ENCODE data around the gene PPP1R12A.
"Not testable (repeated sequence)": the region's sequence is repeated elsewhere in the genome, so short reads cannot be mapped to it uniquely, and the experiment has no call there.

Gene PPP1R12A

DNA sequence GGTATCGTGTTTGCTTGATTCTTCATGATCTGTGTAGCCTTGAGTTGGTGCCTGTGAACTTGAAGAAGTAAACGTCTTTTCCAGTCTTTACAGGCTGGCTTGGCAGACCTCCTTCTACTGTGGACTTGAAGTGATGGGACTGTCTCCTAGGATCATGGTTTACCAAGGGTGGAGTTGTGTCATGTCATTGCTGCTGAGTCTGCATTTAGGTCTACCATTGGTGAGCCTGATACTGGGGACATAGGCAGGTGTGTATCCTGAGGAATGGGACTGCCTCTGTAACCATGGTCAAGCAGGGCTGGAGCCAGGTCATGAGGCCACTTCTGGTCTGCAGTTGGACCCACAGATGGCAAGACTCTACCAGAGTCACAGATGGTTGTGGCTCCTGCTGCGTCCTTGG lies 20.7 kb upstream of the PPP1R12A start:
- peaks cover 9% of the 10 kb centered on the region for H3K9me3 Mint-ChIP-seq
- H3K36me3 Mint-ChIP-seq (ENCODE audit: insufficient read depth) = no peaks in the 10 kb centered on the region
- no peaks in the 10 kb centered on the region for H3K4me1 Mint-ChIP-seq
- H3K27me3 Mint-ChIP-seq = peaks cover 44% of the 10 kb centered on the region
- DNase-seq (ENCODE audit: low spot score in 2 of 2) = no peak
- H3K27ac Mint-ChIP-seq (ENCODE audit: low read depth) = no peak overlapping the region
- ATAC-seq (replicated peaks; ENCODE audit: extremely low read depth, poor library complexity, severe bottlenecking) = no peak
- H3K4me3 Mint-ChIP-seq = no peak overlapping the region

DNA sequence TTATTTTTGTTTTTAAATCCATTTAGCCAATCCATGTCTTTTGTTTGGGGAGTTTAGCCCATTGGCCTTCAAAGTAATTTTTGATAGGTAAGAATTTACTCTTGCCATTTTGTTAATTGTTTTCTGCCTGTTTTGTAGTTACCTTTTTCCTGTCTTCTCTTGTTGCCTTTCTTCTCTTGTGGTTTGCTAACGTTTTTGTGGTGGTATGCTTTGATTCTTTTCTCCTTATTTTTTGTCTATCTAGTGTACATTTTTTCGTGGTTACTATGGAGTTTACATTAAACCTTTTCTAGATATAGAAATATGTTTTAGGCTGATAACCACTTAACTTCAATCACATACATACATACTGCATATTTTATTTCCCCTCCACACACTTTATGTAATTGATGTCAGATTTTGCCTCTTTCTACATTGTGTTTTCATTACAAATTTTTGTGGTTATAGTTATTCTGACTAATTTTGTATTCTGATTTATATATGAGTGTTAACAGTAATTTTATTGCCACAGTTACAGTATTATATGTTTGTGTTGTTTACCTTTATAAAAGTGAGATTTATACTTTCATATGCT lies 19.2 kb upstream of the PPP1R12A start:
- H3K27ac Mint-ChIP-seq (ENCODE audit: low read depth) = no peak overlapping the region
- no peak for ATAC-seq (replicated peaks; ENCODE audit: extremely low read depth, poor library complexity, severe bottlenecking)
- peaks cover 9% of the 10 kb centered on the region for H3K9me3 Mint-ChIP-seq

DNA sequence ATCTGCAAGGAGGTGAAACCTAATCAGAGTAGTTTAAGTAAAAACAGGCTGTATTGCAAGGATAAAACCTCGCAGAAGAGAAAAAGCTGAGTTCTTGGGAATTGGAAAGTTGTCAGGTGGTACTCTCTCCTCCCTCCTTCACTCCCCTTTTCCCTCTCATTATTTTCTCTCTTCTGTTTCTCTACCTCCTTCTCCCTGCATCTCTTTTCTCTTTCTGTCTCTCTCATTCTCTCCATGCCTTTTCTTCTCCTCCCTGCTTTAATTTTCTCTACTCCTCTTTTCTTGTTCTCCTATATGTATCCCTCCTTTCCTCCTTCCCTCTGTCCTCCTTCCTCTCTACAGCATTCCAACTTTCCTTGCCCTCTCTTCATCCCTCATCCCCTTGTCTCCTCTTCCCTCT lies 14.2 kb upstream of the PPP1R12A start:
- no peak for ATAC-seq (replicated peaks; ENCODE audit: extremely low read depth, poor library complexity, severe bottlenecking)

More for the DNA sequence above, 19.2 kb upstream of the PPP1R12A start:
- no peak for DNase-seq (ENCODE audit: low spot score in 2 of 2)
- Mint-ChIP-seq H3K27me3 (peaks cover 33% of the 10 kb centered on the region), H3K4me3 (no peak overlapping the region), H3K4me1 (no peaks in the 10 kb centered on the region), H3K36me3 (ENCODE audit: insufficient read depth) (no peaks in the 10 kb centered on the region)

DNA sequence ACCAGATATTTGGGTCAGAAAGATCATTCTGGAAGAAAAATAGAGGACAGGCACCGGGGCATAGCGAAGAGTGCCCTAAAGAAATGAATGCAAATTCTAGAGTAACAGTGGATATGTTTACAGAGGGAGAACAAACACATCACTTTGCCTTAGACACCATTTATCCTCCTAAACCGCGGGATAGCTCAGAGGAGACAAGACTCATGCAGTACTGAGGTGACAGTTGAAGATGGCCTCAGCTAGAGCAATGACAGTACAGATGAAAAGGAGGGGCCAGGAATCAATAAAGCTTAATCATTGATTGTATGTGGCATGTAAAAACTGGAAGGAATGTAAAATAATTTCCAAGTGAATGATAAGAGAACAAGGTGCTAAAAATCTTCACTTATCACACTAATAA lies 10.5 kb upstream of the PPP1R12A start:
- H3K27ac Mint-ChIP-seq (ENCODE audit: low read depth) = no peak overlapping the region
- DNase-seq (ENCODE audit: low spot score in 2 of 2) (no peak), ATAC-seq (replicated peaks; ENCODE audit: extremely low read depth, poor library complexity, severe bottlenecking) (no peak)
- no peaks in the 10 kb centered on the region for H3K36me3 Mint-ChIP-seq (ENCODE audit: insufficient read depth)
- no peak overlapping the region for H3K4me3 Mint-ChIP-seq
- H3K9me3 Mint-ChIP-seq = no peaks in the 10 kb centered on the region
- H3K4me1 Mint-ChIP-seq = no peaks in the 10 kb centered on the region
- peaks cover 7% of the 10 kb centered on the region for H3K27me3 Mint-ChIP-seq

More for the DNA sequence above, 14.2 kb upstream of the PPP1R12A start:
- Mint-ChIP-seq H3K27me3 (peaks cover 20% of the 10 kb centered on the region), H3K4me1 (no peaks in the 10 kb centered on the region), H3K27ac (ENCODE audit: low read depth) (no peak overlapping the region), H3K36me3 (ENCODE audit: insufficient read depth) (no peaks in the 10 kb centered on the region), H3K4me3 (no peak overlapping the region), H3K9me3 (no peaks in the 10 kb centered on the region)
- DNase-seq (ENCODE audit: low spot score in 2 of 2) = no peak

DNA sequence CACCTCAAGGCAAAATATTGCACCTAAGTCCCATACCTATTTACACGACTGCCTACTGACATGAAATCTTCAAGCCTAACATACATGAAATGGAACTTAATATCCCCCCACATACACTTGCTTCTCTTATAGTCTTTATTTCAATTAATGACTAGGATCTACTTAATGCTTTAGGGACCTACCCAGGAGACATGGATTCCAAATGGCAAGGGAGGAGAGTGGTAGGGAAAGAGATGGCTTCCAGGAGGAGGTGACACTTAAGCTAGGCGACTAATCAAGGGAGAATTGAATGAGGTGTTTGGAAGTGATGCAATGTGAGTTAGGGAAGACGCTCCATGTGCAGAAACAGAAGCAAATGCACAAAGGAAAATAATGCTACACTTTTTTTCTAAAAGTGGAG lies 9.7 kb upstream of the PPP1R12A start:
- no peaks in the 10 kb centered on the region for H3K4me1 Mint-ChIP-seq
- H3K9me3 Mint-ChIP-seq = no peaks in the 10 kb centered on the region
- no peak for ATAC-seq (replicated peaks; ENCODE audit: extremely low read depth, poor library complexity, severe bottlenecking)
- H3K27me3 Mint-ChIP-seq = peaks cover 7% of the 10 kb centered on the region
- no peak for DNase-seq (ENCODE audit: low spot score in 2 of 2)
- H3K4me3 Mint-ChIP-seq = no peak overlapping the region
- no peaks in the 10 kb centered on the region for H3K36me3 Mint-ChIP-seq (ENCODE audit: insufficient read depth)
- H3K27ac Mint-ChIP-seq (ENCODE audit: low read depth) = no peak overlapping the region

DNA sequence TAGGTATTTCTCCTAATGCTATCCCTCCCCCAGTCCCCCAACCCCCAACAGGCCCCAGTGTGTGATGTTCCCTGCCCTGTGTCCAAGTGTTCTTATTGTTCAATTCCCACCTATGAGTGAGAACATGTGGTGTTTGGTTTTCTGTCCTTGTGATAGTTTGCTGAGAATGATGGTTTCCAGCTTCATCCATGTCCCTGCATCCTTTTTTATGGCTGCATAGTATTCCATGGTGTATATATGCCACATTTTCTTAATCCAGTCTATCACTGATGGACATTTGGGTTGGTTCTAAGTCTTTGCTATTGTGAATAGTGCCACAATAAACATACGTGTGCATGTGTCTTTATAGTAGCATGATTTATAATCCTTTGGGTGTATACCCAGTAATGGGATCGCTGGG lies 7.9 kb upstream of the PPP1R12A start:
- not testable (repeated sequence) for H3K36me3 Mint-ChIP-seq (ENCODE audit: insufficient read depth); ATAC-seq (replicated peaks; ENCODE audit: extremely low read depth, poor library complexity, severe bottlenecking); DNase-seq (ENCODE audit: low spot score in 2 of 2)

DNA sequence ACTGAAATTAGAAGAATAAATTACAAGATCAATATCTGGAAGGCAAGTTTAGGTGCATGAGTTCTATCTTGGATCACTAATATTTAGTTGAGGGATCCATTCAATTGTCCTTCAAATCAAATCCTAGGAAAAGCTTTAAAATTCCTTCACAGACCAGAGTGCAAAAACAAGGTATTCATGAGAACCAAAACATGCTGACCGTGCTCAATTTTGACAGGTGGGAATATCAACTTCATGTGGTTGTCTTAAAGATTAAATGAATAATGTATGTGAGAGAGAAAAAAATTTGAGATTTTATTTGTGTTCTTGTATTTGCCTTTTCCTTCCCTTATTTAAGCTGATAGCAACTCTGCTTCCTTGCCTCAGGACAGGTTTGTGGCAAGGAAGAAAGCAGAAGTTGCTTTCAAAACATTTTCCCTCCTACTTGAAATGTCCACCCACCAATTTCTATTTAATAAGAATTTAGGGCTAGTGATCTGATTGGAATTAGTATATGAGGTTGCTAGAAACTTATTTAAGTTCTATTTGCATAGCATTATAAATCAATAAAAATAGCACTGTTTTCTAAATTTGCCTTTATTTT lies 4.9 kb upstream of the PPP1R12A start:
- Mint-ChIP-seq H3K27me3 (no peaks in the 10 kb centered on the region), H3K4me1 (peaks cover 15% of the 10 kb centered on the region), H3K27ac (ENCODE audit: low read depth) (no peak overlapping the region), H3K36me3 (ENCODE audit: insufficient read depth) (peaks cover 10% of the 10 kb centered on the region), H3K4me3 (no peak overlapping the region), H3K9me3 (no peaks in the 10 kb centered on the region)
- ATAC-seq (replicated peaks; ENCODE audit: extremely low read depth, poor library complexity, severe bottlenecking) (no peak), DNase-seq (ENCODE audit: low spot score in 2 of 2) (no peak)

More for the DNA sequence above, 7.9 kb upstream of the PPP1R12A start:
- not testable (repeated sequence) for H3K27ac Mint-ChIP-seq (ENCODE audit: low read depth); H3K9me3 Mint-ChIP-seq; H3K4me3 Mint-ChIP-seq; H3K27me3 Mint-ChIP-seq; H3K4me1 Mint-ChIP-seq

DNA sequence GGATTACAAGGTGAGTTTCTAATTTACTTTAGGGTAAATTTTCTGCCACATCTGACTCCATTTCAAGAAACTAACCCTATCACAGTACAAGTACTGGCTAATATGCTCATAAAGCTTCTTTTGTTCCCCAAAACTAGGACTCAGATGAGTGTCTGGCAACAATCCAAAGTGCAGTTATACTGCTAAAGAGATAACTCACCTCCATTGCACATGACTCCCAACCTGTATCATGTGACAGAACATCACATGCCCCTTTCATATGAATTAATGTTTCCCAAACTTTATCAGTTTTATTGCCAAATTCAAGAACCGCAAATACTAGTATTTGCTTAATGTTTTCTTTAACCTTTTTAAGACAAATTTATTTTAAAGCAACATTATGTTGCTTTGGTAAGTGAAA lies 3.9 kb upstream of the PPP1R12A start:
- Mint-ChIP-seq H3K36me3 (ENCODE audit: insufficient read depth) (peaks cover 20% of the 10 kb centered on the region), H3K27ac (ENCODE audit: low read depth) (no peak overlapping the region), H3K4me3 (no peak overlapping the region), H3K27me3 (no peaks in the 10 kb centered on the region), H3K4me1 (peaks cover 19% of the 10 kb centered on the region), H3K9me3 (no peaks in the 10 kb centered on the region)
- ATAC-seq (replicated peaks; ENCODE audit: extremely low read depth, poor library complexity, severe bottlenecking) (no peak), DNase-seq (ENCODE audit: low spot score in 2 of 2) (no peak)

DNA sequence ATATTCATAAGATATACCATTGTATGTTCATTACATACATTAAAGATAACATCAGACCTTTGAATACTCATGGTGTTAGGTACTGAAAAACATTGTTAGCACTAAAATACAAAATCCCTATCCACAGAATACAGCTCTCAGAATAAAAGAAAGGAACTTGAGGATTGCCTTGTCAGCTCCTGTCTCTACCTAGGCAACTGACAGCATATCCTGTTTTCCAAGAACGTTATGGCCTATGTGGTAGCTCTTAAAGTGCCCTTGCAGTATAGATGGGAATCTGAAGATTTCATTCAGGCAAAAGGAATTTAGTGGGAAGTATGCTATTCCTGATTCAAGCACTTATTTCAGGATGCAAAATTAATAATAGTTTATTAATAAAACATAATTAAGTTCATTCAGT lies 1.8 kb upstream of the PPP1R12A start:
- ATAC-seq (replicated peaks; ENCODE audit: extremely low read depth, poor library complexity, severe bottlenecking) (no peak), DNase-seq (ENCODE audit: low spot score in 2 of 2) (no peak)
- H3K27ac Mint-ChIP-seq (ENCODE audit: low read depth) = no peak overlapping the region
- no peaks in the 10 kb centered on the region for H3K9me3 Mint-ChIP-seq
- peaks cover 24% of the 10 kb centered on the region for H3K36me3 Mint-ChIP-seq (ENCODE audit: insufficient read depth)
- H3K4me1 Mint-ChIP-seq = peaks cover 39% of the 10 kb centered on the region
- H3K27me3 Mint-ChIP-seq = no peaks in the 10 kb centered on the region
- H3K4me3 Mint-ChIP-seq = no peak overlapping the region

DNA sequence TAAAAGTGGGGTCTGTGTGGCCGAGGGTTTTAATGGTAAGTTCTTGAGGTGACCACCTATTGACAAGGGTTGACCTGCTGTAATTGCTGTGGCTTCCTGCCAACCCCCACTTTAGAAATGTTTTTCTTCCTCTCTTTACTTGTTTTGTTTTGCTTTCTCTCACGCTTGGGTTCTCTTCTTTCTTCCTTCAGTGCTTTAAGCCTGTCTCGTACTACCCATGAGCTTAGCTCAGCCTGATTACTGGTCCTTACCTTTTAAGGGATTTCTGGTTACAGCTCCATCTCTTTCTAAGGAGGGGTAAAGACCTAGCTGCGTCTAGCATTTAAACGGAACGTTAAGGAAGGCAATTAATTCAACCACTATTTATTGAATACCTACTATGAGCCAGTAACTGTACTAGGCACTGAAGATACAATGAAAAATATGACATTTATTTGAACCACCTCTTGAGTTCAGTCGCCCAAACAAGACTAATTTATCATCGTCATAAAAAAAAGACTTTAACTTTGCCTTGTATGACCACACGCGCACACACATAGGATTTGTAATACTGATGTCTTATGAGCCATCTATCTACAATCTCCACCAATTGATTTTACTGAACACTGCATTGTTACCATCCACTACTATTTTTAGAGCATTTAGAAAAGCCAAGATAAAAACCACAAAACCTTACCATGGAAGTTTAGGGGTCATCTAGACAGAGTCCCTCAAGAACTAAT lies 888 bp upstream of the PPP1R12A start:
- ATAC-seq (replicated peaks; ENCODE audit: extremely low read depth, poor library complexity, severe bottlenecking) (no peak), DNase-seq (ENCODE audit: low spot score in 2 of 2) (no peak)
- Mint-ChIP-seq H3K9me3 (no peaks in the 10 kb centered on the region), H3K27ac (ENCODE audit: low read depth) (peak overlapping the region; percentile 98), H3K27me3 (no peaks in the 10 kb centered on the region), H3K36me3 (ENCODE audit: insufficient read depth) (peaks cover 24% of the 10 kb centered on the region), H3K4me3 (peak overlapping the region; percentile 88), H3K4me1 (peaks cover 41% of the 10 kb centered on the region)

DNA sequence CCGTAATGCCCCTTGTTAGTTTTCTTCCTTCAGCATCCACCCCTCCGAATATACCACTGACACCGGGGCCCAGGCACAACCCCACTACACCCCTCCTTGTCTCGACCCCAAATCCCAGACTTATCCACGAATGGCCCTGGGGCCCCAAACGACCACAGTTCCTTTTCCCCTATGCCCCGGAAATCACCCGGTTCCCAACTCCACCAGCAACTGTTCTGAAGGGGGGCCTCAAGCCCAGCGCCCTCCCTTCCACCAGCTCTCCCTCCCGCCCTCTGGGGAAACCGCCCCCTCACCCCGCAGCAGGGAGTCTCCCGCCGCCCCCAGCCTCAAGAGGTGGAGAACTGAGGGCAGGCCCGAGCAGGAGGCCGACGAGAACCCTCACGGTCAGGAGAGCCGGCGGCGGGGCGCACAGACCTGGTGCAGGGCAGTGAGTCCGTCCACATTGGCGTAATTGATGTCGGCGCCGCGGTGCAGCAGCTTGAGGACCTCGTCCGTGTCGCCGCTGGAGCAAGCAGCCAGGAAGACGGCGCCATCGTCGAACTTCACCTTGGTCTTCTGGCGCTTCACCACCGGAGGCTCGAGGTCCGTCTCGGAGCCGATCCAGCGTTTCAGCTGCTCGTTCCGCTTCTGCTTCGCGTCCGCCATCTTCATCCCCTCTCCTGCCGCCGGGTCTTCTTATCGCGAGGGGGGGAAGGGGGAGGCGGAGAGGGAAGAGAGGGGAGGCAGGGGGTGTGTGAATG lies 446 bp downstream of the PPP1R12A start:
- H3K4me1 Mint-ChIP-seq = peaks cover 53% of the 10 kb centered on the region
- ATAC-seq (replicated peaks; ENCODE audit: extremely low read depth, poor library complexity, severe bottlenecking) (peak; percentile 16), DNase-seq (ENCODE audit: low spot score in 2 of 2) (peak in 1 of 2 donors; percentile 37)
- H3K27me3 Mint-ChIP-seq = no peaks in the 10 kb centered on the region
- H3K9me3 Mint-ChIP-seq = no peaks in the 10 kb centered on the region
- peak overlapping the region; percentile 98 for H3K27ac Mint-ChIP-seq (ENCODE audit: low read depth)
- peak overlapping the region; percentile 88 for H3K4me3 Mint-ChIP-seq
- H3K36me3 Mint-ChIP-seq (ENCODE audit: insufficient read depth) = peaks cover 24% of the 10 kb centered on the region

DNA sequence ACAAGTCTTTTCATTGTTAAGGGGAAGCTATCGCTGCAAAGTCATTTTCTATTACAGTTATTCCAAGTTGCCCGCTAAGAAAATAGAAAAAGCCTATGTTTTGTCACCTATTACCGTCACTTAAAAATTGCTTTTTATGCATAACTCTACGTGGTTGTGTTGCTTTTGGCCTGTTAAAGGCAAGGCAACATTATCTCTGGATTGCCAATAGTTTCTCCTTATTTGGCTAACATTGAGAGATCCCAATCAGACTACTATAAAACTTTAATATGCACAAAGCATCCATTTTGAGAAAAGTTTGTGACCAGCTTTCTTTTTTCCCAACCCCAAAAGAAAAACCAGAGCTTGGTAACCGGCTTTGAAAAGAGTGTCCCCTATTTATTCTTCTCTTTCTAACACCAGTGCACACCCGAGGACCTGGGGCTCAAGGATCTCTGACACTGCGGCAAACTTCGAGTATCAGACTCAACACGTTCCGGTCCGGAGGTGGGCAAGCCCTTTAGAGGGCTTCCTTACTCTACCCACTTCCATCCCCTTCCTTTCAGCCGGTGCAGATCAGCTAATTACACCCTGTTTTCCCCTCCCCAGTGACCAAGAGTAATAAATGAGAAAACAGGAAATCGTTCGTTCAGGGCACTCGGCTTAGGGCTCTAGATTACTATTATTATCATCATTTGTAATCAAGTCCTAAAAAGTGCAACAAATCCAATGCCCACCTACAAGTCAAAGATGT lies 1.2 kb downstream of the PPP1R12A start:
- peak overlapping the region; percentile 98 for H3K27ac Mint-ChIP-seq (ENCODE audit: low read depth)
- no peak for DNase-seq (ENCODE audit: low spot score in 2 of 2)
- no peaks in the 10 kb centered on the region for H3K9me3 Mint-ChIP-seq
- H3K4me3 Mint-ChIP-seq = peak overlapping the region; percentile 88
- peaks cover 53% of the 10 kb centered on the region for H3K4me1 Mint-ChIP-seq
- ATAC-seq (replicated peaks; ENCODE audit: extremely low read depth, poor library complexity, severe bottlenecking) = peak; percentile 2
- H3K27me3 Mint-ChIP-seq = no peaks in the 10 kb centered on the region
- H3K36me3 Mint-ChIP-seq (ENCODE audit: insufficient read depth) = peaks cover 24% of the 10 kb centered on the region

Measured in central memory CD8-positive, alpha-beta T cell (primary cell).